NCI-H510A treated with DMSO at 0.1 percent for 48 hours (cell line): Measurements from ENCODE around the gene ST7.

ENCODE experiments used
- DNase-seq: peaks from one replicate; lab custom pipeline; 2025; lab: John Stamatoyannopoulos, UW

The ST7 gene

GRCh38 chr7:117190746-117191435 is 237.6 kb downstream of the ST7 start:
- no peak for DNase-seq

- no peak for DNase-seq
These were observed 238.8 kb downstream of the ST7 start for GRCh38 chr7:117192108-117192507.

DNA sequence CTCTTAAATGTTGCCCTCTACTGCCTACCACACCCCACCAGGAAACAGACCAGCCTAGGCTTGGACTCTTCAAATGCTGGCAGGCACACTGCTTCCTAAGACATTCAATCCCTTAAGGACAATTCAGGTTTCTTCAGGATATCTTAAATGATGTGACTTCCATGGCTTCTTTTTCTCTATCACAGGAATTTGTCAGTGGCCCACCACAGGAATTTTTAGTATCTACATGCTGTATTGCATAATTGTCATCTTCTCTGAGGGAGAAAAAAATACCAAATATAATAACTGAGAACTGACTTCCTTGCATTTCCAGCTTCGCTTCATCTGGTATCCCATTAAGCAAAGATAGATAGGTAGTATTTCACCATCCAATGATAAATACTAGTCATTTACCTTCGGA is 240.3 kb downstream of the ST7 start:
- DNase-seq, result no peak

GRCh38 chr7:117194445-117194844 is 241.1 kb downstream of the ST7 start:
- DNase-seq, result no peak

GRCh38 chr7:117195361-117196029 is 242.2 kb downstream of the ST7 start:
- no peak for DNase-seq

DNA sequence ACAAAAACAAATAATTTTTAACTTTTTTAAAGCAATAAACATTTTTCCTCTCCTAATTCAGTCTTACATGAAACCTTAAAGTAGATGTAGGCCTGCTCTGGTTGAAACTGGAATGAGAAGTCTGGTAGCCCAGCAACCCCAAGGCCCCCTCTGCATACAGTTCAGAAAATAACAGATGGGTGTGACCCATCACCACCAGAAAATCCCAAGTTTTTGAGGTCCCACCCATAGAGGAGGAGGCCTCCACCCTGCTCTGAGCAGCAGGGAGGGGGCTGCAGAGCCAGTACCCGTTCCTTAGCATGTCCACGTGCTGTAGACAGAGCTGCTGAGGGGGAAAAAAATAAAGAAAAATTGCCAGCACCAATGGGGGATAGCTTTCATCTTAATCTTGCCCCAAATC is 246.8 kb downstream of the ST7 start:
- DNase-seq, result no peak

- DNase-seq, result no peak
These were observed 247.6 kb downstream of the ST7 start for GRCh38 chr7:117200786-117201458.

- DNase-seq, result no peak
These were observed 249.2 kb downstream of the ST7 start for GRCh38 chr7:117202511-117202910.

- no peak for DNase-seq
These were observed 249.9 kb downstream of the ST7 start for GRCh38 chr7:117203205-117203604.

- no peak for DNase-seq
These were observed 252.6 kb downstream of the ST7 start for GRCh38 chr7:117205873-117206272.

- DNase-seq, result no peak
These were observed 255.0 kb downstream of the ST7 start for GRCh38 chr7:117208257-117208656.

GRCh38 chr7:117210397-117210796 is 257.1 kb downstream of the ST7 start:
- no peak for DNase-seq

DNA sequence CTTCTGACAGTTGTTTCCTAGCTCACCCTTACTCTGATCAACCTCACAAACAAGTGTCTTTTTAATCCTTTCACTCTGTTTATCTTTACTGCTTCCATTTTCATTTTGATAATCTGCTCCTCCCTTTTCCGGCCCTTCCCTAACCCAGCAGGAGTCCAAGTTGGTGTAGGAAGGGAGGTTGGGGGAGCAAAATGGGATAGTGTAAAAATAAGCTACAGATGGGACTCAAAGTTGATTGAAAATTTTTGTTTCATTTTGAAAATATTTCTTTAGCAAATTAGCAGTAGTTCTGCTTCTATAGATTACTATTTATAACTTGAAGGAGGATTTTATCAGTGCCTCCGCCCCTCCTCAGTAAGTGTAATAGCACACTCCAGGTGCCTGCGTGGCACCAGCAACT is 257.6 kb downstream of the ST7 start:
- DNase-seq, result no peak

- DNase-seq, result no peak
These were observed 258.3 kb downstream of the ST7 start for GRCh38 chr7:117211614-117212013.

- peak; percentile 15 for DNase-seq
These were observed 259.9 kb downstream of the ST7 start for GRCh38 chr7:117212969-117213877.

- DNase-seq, result no peak
These were observed 262.7 kb downstream of the ST7 start for GRCh38 chr7:117216010-117216409.

DNA sequence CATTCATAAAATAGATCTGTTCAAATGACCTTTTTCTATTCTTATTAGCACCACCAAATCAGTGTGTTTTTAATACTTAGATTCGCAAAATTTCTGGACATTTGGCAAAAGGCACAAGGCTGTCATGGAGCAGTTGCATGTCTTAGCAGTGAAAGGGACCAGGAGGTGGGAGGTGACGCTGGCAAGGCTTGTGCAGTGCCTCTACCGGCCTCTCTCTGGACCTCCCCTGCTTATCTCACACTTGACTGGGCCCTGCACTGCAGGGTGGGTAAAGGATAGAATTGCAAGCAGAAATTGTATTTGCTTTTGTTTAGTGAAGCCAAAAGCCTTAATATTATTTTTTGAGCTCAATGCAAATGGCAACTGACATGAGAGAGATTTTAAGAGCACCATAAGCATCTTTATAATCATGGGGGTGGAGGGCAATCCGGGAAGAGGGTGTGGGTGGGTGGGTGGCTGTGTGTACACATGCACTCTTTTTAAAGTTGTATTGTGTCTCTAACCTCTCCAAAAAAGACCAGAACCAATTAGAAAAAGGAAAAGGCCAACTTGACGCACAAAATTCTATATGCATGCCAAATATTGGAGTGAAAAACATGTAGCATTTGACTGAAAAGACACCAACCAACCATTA is 263.3 kb downstream of the ST7 start:
- DNase-seq, result no peak

- no peak for DNase-seq
These were observed 264.1 kb downstream of the ST7 start for GRCh38 chr7:117217106-117218035.

DNA sequence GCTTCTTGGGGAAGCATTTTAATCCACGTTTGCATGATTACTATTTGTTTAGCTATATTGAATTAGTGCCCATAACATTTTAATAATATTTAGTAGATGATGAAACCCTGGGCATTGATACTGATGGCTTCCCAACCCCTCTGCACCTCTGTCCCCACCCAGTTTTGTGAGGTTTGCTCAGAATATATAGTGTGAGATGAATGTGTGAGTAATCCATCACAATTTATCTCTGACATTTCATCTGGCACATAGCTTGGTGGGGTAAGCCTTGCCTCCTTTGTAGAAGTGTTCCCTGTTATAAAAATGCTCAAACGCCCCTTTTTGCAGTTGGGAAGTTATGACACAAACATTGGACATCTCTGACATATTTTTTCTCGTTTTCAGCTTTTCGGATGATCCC is 265.4 kb downstream of the ST7 start:
- DNase-seq, result no peak

DNA sequence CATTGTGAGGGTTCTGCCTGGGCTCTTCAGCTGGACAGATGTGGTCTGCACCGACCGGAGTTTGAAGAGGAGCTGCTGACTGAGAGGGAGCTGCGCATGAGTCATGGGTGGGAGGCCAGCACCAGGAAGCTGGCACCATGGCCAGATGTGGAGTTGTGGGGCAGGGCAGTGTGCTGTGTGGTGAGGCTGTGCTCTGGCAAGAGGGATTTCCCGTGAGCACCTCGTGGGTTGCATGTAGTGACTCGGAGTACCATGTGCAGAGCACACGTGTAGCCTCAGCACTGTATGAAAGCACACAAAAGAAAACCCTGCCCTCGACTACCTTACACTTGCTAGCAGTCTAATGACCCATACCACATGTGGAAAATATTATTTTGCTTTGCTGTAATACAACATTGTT is 266.2 kb downstream of the ST7 start:
- no peak for DNase-seq

DNA sequence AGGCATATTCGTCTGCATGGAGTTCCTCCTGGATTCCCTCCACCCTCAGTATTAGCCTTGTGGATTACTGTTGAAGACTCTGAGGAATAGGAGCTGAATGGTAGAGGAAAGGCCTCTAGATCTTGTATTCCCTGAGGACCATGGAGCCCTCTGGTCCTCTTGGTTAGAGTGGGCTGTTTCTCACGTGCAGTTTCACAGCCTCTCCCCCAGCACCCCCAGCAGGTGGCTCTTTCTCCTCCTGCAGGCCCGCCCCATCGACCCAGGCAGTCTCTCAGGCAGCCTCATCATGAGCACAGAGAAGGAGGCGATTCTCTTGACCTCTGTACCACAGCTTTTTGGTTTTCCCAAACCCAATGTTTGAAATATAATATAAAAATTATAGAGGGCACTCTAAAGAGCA is 267.5 kb downstream of the ST7 start:
- no peak for DNase-seq
